Activated B cell treated with CpG ODN at 0.5 μM for 24 hours (primary cell): ENCODE results near the gene OTUB1. TPM values are rescaled to one million over a fixed set of nuclear protein-coding genes. Genes with fewer than 3 reads are reported as not detected.
A peak's percentile ranks its signal among the peaks of the same experiment; 100 is the strongest.

Experiments used
- ATAC-seq: fragments of 200-7000 bp; cut with Tn5 transposase; one replicate; pipeline ENCODE4 v1.10.0; 2021; ENCODE audit warnings: low read depth, mild to moderate bottlenecking, moderate library complexity
- CTCF ChIA-PET: fragments of 350-600 bp; sonication (Branson Sonifier 250); formaldehyde crosslinking; loops from one replicate; lab custom pipeline; 2021; ENCODE audit warnings: antibody characterized with exemption; lab: Charles Lee
- POLR2A ChIA-PET: fragments of 350-600 bp; sonication (Branson Sonifier 250); formaldehyde crosslinking; loops from one replicate; lab custom pipeline; 2021; ENCODE audit warnings: antibody characterized with exemption; lab: Charles Lee
- DNase-seq: peaks from one replicate; pipeline ENCODE4 v3.0.0; 2022
- H3K27ac Mint-ChIP-seq: one replicate; pipeline ENCODE4 v1.8.0; 2020; ENCODE audit warnings: mixed read lengths
- H3K27me3 Mint-ChIP-seq: one replicate; pipeline ENCODE4 v1.8.0; 2021; ENCODE audit warnings: mixed read lengths
- H3K36me3 Mint-ChIP-seq: one replicate; pipeline ENCODE4 v1.8.0; 2021; ENCODE audit warnings: low read depth, mixed read lengths
- H3K4me1 Mint-ChIP-seq: one replicate; pipeline ENCODE4 v1.8.0; 2021; ENCODE audit warnings: mixed read lengths
- H3K4me3 Mint-ChIP-seq: one replicate; pipeline ENCODE4 v1.8.0; 2020; ENCODE audit warnings: mild to moderate bottlenecking, mixed read lengths
- H3K9me3 Mint-ChIP-seq: one replicate; pipeline ENCODE4 v1.8.0; 2020; ENCODE audit warnings: mixed read lengths
- intact Hi-C: fragments of 100-400 bp; cut with micrococcal nuclease; formaldehyde crosslinking; loops from one replicate; pipeline ENCODE4 v1.15.1; 2024
- total RNA-seq: library from RNA; stranded (reverse); gene quantifications from 2 replicates; pipeline ENCODE4 v1.2.3, GENCODE V29; 2022
- TF ChIP-seq, protein P1 (sequence below): fragments of 200-600 bp; IDR thresholded peaks from one replicate; pipeline ENCODE4 v1.8.0; 2022; ENCODE audit warnings: antibody characterized with exemption, mild to moderate bottlenecking

OTUB1 gene
- total RNA-seq, 1 donor from 2014 or later, result 87.4 TPM

DNA sequence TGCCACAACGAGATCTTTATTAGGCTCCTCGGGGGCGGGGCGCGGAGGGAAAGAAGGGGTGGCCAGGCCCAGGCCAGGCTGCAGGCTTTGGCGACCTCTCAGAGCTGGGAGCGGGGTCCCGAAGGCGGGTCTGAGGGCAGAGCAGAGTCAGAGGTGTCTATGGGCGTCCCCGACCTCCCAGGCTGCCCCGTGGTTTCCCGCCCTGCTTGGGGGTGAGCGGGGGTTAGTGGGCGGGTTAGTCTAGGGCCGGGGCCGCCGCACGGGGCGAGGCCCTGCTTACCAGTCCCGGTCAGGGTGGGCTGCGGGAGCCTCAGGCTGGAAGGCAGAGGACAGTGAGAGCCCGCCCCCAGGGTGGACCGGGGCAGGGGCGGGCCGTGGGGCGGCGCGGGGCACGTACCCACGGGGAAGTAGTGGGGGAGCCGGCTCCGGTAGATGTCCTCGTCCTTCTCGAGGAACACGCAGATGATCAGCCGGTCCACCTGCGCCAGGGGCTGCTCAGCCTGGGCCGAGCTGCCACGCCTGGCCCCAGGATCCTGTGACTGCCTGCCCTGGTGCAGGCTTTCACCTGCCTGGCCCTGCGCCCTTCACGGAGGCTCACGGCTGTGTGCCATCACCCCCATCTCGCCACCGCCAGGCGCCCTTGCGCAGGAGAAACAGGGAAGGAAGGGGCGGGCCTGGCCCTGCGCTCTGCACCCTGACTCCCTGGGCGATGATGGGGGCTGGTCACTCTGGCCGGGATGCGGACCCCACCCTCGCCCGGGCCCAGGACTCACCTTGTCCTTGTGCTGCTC, 12.5 kb downstream of the OTUB1 start:
- TF ChIP-seq, protein P1, sequence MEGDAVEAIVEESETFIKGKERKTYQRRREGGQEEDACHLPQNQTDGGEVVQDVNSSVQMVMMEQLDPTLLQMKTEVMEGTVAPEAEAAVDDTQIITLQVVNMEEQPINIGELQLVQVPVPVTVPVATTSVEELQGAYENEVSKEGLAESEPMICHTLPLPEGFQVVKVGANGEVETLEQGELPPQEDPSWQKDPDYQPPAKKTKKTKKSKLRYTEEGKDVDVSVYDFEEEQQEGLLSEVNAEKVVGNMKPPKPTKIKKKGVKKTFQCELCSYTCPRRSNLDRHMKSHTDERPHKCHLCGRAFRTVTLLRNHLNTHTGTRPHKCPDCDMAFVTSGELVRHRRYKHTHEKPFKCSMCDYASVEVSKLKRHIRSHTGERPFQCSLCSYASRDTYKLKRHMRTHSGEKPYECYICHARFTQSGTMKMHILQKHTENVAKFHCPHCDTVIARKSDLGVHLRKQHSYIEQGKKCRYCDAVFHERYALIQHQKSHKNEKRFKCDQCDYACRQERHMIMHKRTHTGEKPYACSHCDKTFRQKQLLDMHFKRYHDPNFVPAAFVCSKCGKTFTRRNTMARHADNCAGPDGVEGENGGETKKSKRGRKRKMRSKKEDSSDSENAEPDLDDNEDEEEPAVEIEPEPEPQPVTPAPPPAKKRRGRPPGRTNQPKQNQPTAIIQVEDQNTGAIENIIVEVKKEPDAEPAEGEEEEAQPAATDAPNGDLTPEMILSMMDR, result no peak
- ATAC-seq (peak; percentile 12), DNase-seq (peak; percentile 26)
- POLR2A ChIA-PET, result interaction anchor here (0.6 to 1.9 kb wide), 5 partner anchors 13 to 187 kb away, joined by 3 to 5 read pairs (median 3); partner anchors contain the start of genes OTUB1 and STIP1
- CTCF ChIA-PET, result interaction anchor here (0.9 to 3.7 kb wide), 4 partner anchors 149 to 162 kb away, joined by 3 to 33 read pairs (median 14); partner anchors contain the start of gene MARK2
- no peaks in the 10 kb centered on the region for H3K27me3 Mint-ChIP-seq
- intact Hi-C loops, result no loop called here
- H3K9me3 Mint-ChIP-seq, result no peaks in the 10 kb centered on the region
- peaks cover 9% of the 10 kb centered on the region for H3K4me1 Mint-ChIP-seq
- H3K27ac Mint-ChIP-seq, result no peak overlapping the region
- peak overlapping the region; percentile 41 for H3K4me3 Mint-ChIP-seq
- H3K36me3 Mint-ChIP-seq, result peaks cover 43% of the 10 kb centered on the region

DNA sequence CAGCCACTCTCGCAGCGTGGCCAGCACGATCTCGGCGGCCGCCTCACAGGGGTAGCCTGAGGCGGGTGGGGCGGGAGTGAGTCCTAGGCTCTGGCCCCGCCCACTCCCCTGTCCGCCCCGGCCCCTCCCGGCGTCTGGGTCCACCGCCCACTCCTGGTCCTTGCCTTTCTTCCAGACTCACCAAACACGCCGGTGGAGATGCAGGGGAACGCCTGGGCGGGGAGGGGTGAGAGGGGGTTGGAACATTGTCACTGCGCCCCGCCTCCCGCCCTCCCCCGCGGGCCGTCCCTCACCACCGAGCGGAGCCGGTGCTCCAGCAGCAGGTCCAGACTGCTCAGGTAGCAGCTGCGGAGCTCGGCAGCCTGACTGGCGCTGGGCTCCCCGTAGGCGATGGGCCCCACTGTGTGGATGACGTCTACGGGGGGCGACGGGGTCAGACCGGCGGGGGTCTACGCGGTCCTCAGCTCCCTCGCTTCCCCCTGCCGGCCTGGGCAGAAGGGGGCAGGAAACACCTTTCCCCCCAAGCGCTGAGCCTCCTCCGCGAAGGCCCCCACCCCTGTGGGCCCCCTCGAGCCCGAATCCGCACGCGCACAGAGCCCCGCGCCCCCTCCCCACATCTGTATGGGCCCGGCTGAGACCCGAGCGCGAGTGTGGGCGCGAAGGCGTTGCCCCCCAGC, 13.2 kb downstream of the OTUB1 start:
- Mint-ChIP-seq H3K4me3 (peak overlapping the region; percentile 56), H3K27ac (no peak overlapping the region), H3K36me3 (peaks cover 37% of the 10 kb centered on the region), H3K27me3 (no peaks in the 10 kb centered on the region), H3K4me1 (peaks cover 9% of the 10 kb centered on the region), H3K9me3 (no peaks in the 10 kb centered on the region)
- peak; percentile 58 for DNase-seq
- intact Hi-C loops, result loop anchor here (1.0 to 2.0 kb wide), 4 partner anchors 25 to 305 kb away; partner anchors contain the start of gene COX8A
- CTCF ChIA-PET, result interaction anchor here (0.6 to 3.7 kb wide), 9 partner anchors 9 to 778 kb away, joined by 3 to 33 read pairs (median 6); partner anchors contain the start of genes MARK2 and OTUB1
- peak; percentile 73 for ATAC-seq
- TF ChIP-seq, protein P1, result no peak
- POLR2A ChIA-PET, result interaction anchor here (0.6 to 1.9 kb wide), 8 partner anchors 9 to 1077 kb away, joined by 3 to 8 read pairs (median 4); partner anchors contain the start of genes OTUB1 and STIP1

DNA sequence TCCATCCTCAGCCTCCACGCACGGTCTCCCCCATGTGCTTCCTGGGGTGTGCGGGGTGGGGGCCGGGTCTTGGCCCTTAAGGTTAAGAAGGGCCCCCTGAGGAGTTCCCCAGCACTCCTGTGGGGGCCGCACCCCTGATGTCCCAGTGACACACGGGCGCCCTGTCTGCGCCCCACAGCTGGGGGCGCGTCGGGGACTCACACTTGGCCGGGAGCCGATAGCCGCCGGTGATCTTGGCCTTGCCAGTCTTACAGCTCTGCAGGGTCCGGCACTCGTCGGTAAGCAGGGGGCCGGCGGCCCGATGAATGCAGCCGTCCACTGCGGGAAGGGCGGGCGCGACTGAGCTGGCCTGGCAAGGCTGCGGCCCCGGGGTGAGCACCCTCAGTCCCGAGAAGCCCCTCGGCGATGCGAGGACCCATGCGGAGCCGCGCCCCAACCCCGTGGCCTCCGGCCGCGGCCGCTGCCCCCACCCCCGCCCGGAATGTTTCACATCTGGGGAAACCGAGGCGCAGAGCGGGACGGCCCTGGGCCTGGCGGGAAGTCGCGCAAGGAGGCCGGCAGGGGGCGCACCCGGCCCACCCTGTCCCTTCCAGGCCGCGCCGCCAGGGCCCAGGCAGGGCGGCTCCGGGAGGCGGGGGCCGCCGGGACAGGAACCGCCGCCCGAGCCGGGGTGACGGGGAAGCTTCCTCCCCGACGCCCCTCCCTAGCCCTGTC, 13.9 kb downstream of the OTUB1 start:
- TF ChIP-seq, protein P1, result no peak
- Mint-ChIP-seq H3K27ac (no peak overlapping the region), H3K4me1 (peaks cover 9% of the 10 kb centered on the region), H3K36me3 (peaks cover 30% of the 10 kb centered on the region), H3K27me3 (peaks cover 2% of the 10 kb centered on the region), H3K4me3 (peak overlapping the region; percentile 56), H3K9me3 (no peaks in the 10 kb centered on the region)
- intact Hi-C loops, result loop anchor here (1.0 to 2.0 kb wide), 4 partner anchors 25 to 304 kb away; partner anchors contain the start of gene COX8A
- peak; percentile 72 for DNase-seq
- ChIA-PET CTCF (interaction anchor here (0.6 to 3.7 kb wide), 9 partner anchors 10 to 777 kb away, joined by 3 to 33 read pairs (median 6); partner anchors contain the start of genes MARK2 and OTUB1), POLR2A (interaction anchor here (0.6 to 1.9 kb wide), 8 partner anchors 9 to 1077 kb away, joined by 3 to 8 read pairs (median 4); partner anchors contain the start of genes OTUB1 and STIP1)
- ATAC-seq, result peak; percentile 75

DNA sequence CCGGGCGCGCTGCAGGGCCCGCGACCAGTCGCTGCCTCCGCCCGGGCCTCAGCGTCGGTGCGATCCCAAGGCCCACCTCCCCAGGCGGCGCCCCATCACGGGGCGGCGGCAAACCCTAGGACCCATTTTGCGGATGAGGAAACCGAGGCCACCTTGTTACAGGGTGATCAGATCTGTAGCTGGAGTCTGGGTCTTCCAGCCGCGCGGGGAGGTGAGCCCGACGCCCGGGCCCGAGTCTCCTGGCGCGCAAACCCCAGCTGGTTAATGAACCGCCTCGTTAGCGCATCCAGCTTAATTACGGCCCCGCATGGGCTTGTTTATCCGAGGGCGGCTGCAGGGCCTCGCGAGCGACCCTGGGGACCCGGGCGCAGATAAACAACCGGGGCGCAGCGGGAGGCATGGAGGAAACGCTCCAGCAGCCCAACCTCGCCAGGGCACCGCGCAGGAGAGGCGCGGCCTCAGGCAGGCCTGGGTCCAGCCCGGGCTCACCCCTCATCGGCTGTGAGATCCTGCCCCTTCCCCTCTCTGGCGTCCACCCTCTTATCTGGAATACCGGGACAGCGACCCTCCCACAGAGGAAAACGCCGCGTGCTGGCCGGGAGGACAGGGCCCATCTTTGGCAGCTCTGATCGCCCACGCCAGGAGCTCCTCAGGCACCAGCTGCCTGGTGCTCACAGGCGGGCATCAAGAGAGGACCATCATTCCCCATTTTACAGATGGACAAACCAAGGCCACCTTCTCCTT, 14.7 kb downstream of the OTUB1 start:
- peak overlapping the region; percentile 28 for H3K4me3 Mint-ChIP-seq
- DNase-seq (no peak), ATAC-seq (no peak)
- peaks cover 9% of the 10 kb centered on the region for H3K4me1 Mint-ChIP-seq
- intact Hi-C loops, result loop anchor here (1.0 to 2.0 kb wide), 4 partner anchors 26 to 303 kb away; partner anchors contain the start of gene COX8A
- CTCF ChIA-PET, result interaction anchor here (1.0 to 3.7 kb wide), 9 partner anchors 10 to 304 kb away, joined by 3 to 33 read pairs (median 7); partner anchors contain the start of genes MARK2 and OTUB1
- no peak overlapping the region for H3K27ac Mint-ChIP-seq
- no peaks in the 10 kb centered on the region for H3K9me3 Mint-ChIP-seq
- TF ChIP-seq, protein P1, result no peak
- H3K27me3 Mint-ChIP-seq, result peaks cover 2% of the 10 kb centered on the region
- POLR2A ChIA-PET, result interaction anchor here (0.9 kb wide), 1 partner anchor 303 kb away, joined by 4 read pairs; no protein-coding TSS in a partner anchor
- peaks cover 23% of the 10 kb centered on the region for H3K36me3 Mint-ChIP-seq
